ENCODE results near the gene ADD1.

The ADD1 gene

DNA sequence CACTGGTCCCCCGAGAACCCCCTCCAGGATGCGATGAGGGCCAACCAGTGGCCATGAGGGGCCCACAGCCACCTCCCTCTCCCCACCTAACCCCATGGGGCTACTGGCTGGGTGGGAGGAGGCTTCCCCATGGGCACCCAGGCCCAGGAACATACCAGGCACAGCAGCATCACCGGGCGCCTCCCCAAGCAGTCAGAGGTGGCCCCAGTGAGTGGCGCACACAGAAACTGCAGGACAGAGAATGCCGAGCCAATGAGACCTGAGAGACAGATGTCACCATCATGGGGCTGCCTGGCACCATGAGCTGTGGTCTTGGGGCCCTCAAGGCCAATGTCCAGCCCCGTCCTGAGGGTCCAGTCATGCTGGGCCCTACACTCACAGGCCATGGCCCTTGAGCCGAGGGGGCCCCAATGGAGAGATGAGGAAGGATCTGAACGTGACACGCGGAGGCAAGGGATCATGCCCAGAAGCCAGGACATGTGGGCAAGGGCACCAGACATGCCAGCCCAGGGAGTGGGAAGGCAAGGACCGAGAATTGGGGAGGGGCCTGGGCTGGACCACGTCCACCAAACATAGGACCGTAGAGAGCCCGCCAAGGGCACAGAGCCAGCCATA lies 89.4 kb downstream of the ADD1 start:
- peak overlapping the region; percentile 34 to 90 (median 83); a peak in 21 of 22 replicates for H3K27ac ChIP-seq
- peak overlapping the region; percentile 59 to 79 (median 72) for H3K4me3 ChIP-seq
- no peaks in the 10 kb centered on the region for H3K27me3 ChIP-seq
- no peaks in the 10 kb centered on the region for H3K9me3 ChIP-seq (replicated peaks in 1 of 11)
- H3K9ac ChIP-seq, result peak overlapping the region; percentile 69 to 88 (median 84); a peak in 21 of 22 replicates
- peaks cover 35 to 55% (median 47%) of the 10 kb centered on the region in 11 experiments for H3K36me3 ChIP-seq
- peak overlapping the region; percentile 87 to 99 (median 98) for H3K4me2 ChIP-seq
- H3K4me1 ChIP-seq, result peaks cover 69 to 90% (median 84%) of the 10 kb centered on the region in 10 experiments
- peaks cover 29 to 87% (median 59%) of the 10 kb centered on the region in 11 experiments; a peak in 21 of 22 replicates for H4K20me1 ChIP-seq
- TF ChIP-seq Cebpa-rat (IDR thresholded peaks at IDR 0.05), result no peak

DNA sequence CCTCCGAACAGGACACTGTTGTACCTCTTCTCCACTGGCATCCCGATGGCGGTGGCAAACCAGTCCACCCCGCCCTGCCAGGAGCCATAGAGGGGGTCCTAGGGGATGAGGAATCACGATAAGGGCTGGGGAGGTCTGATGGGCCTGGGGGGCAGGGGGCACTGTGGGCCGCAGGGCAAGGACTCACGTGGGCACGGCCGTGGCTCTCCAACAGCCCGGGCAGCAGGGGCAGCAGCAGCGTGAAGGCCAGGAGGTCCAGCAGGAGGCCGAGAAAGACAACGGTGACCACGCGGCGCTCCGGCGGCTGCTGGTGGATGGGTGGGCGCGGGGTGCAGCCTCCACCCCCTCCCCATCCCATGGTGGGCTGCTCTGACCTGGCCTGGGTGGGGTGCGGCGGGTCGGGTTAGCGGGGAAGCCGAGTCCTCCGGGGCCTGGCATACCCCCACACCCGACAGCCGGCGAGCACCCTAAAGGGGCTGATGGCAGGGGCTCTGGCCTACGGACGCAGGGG lies 90.0 kb downstream of the ADD1 start:
- Histone ChIP-seq H3K4me2 (peak overlapping the region; percentile 87 to 99 (median 98)), H3K27me3 (no peaks in the 10 kb centered on the region), H3K9me3 (replicated peaks in 1 of 11) (no peaks in the 10 kb centered on the region), H3K36me3 (peaks cover 35 to 55% (median 47%) of the 10 kb centered on the region in 11 experiments), H3K4me1 (peaks cover 69 to 89% (median 82%) of the 10 kb centered on the region in 10 experiments), H3K9ac (peak overlapping the region; percentile 69 to 88 (median 84)), H3K27ac (peak overlapping the region in 10 of 11 experiments; percentile 60 to 90 (median 84); a peak in 21 of 22 replicates), H4K20me1 (peaks cover 28 to 87% (median 61%) of the 10 kb centered on the region in 11 experiments; a peak in 21 of 22 replicates), H3K4me3 (peak overlapping the region; percentile 59 to 79 (median 72))
- no peak for TF ChIP-seq Cebpa-rat (IDR thresholded peaks at IDR 0.05)

DNA sequence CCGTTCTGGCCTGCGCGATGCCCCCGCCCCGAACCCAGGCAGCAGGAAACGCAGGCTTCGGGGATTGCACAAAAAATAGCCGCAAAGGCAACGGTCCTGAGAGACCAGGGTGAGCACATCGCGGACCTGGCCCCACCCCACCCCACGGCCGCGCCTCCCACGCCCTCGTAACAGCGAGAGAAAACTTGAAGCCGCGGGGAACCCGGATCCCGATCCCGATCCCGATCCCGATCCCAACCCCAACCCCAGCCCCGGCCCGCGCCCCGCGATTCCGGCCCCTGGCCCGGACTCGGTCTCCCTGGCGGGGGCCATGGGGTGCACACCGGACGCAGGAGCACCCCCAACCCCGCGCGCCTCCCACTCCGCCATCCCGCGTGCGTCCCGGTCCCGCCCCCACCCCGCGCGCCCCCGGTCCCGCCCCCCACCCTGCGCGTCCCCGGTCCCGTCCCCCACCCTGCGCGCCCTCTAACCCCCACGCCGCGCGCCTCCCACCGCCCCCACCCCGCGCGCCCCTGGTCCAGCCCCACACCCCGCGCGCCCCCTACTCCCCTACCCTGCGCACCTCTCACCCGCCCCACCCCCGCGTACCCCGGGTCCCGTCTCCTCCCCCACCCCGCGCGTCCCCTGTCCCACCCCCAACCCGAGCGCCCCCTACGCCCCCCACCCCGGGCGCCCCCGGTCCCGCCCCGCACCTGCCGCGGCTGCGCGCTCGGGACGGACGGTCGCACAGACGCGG lies 90.6 kb downstream of the ADD1 start:
- Histone ChIP-seq H3K27me3 (no peaks in the 10 kb centered on the region), H3K27ac (peak overlapping the region in 10 of 11 experiments; percentile 60 to 94 (median 86); a peak in 21 of 22 replicates), H3K4me2 (peak overlapping the region; percentile 96 to 99 (median 98)), H3K9ac (peak overlapping the region; percentile 69 to 95 (median 88)), H3K9me3 (replicated peaks in 1 of 11) (no peaks in the 10 kb centered on the region), H4K20me1 (peaks cover 25 to 87% (median 65%) of the 10 kb centered on the region in 11 experiments; a peak in 21 of 22 replicates), H3K36me3 (peaks cover 35 to 55% (median 47%) of the 10 kb centered on the region in 11 experiments), H3K4me1 (peaks cover 69 to 85% (median 78%) of the 10 kb centered on the region in 10 experiments), H3K4me3 (peak overlapping the region; percentile 72 to 97 (median 90))
- peak in 5 of 11 experiments; percentile 27 to 65 (median 45); a peak in 6 of 22 replicates for TF ChIP-seq Cebpa-rat (IDR thresholded peaks at IDR 0.05)

DNA sequence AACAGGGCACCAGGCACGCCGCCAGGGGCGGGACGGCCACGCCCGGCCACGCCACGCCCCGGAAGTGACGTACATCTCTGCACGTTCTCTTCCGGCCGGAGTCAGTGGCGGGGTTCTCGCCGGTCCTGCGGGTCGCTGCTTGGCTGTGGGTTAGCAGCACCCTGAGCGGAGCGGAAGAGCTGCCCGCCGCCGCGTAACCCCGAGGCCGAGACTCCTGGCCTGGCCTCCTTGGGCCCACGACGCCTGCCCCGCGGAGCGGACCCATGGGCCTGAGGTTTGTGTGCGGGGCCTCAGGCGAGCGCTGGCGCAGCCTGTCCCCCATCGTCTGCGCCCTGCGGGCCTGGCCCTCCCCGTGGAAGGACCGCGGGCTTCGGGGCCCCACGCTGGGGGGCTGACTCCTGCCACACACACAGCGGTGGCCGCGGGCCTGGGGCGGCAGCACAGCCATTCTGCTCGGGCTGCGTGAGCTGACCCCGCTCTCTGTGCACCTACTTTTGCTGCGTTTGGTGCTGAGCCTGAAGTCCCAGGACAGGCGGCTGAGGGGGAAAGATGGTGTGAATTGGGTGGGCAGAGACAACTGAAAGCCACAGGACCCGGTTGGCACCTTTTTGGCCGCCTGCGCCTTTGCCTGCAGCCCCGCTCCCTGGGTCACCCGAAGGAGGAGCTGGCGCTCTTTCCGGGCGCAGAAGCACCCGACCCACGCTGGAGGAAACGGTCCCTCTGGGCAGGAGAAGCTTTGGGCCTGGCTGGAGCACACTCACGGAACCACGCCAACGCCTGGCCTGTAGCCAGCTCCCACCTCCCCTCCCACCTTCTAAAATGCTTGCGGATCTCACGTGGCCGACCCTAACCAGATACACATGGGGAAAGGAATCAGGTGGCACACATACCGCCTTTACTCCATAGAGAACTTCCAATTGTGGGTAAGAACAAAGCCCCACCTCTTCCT lies 91.4 kb downstream of the ADD1 start:
- Histone ChIP-seq H3K9ac (peak overlapping the region; percentile 78 to 95 (median 88)), H4K20me1 (peaks cover 20 to 87% (median 68%) of the 10 kb centered on the region in 11 experiments; a peak in 21 of 22 replicates), H3K4me2 (peak overlapping the region; percentile 88 to 99 (median 96)), H3K27ac (peak overlapping the region; percentile 53 to 94 (median 84); a peak in 21 of 22 replicates), H3K4me3 (peak overlapping the region; percentile 72 to 97 (median 90)), H3K27me3 (no peaks in the 10 kb centered on the region), H3K9me3 (replicated peaks in 1 of 11) (no peaks in the 10 kb centered on the region), H3K36me3 (peaks cover 35 to 55% (median 47%) of the 10 kb centered on the region in 11 experiments), H3K4me1 (peaks cover 60 to 83% (median 70%) of the 10 kb centered on the region in 10 experiments)
- TF ChIP-seq Cebpa-rat (IDR thresholded peaks at IDR 0.05), result no peak

DNA sequence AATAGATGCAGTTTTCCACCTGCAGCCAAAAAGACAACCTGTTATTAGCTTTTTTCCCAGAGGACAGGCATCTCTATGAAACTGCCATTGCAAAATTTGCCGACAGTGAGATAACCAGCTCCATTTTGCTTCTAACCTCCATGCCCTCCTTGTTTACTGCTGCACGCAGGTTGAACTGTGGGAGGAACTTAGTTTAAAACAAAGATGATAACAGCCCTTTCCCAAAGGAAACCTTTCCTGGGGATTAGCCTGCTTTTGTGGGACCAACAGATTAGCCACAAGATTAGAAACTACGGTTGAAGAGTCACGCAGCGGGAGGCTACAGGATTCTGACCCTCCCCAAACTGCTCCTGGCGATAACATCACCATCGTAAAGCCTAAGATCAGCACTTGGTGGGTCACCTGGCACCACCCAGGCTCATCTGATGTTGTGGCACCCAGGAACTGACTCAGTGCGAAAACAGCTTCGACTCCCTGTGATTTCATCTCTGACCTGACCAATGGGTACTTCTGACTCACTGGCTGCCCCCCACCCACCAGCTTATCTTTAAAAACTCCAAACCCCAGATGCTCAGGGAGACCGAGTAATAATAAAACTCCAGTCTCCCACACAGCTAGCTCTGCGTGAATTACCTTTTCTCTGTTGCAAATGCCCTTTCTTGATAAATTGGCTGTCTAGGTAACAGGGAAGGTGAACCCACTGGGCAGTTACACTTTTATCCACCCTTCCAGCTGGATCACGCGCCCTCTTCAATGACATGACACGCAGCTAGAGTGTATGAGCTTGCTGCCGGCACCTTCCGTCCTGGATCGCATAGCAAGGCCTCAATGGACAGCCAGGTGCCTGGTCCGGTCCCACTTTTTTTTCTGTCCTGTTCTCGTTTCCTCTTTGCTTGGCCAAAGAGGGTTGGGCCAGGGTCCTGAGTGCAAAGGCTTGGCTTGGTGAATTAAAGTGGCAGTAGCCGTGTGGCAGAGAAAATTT lies 92.4 kb downstream of the ADD1 start:
- Histone ChIP-seq H3K4me3 (peak overlapping the region; percentile 72 to 97 (median 90)), H3K27ac (peak overlapping the region in 9 of 11 experiments; percentile 73 to 94 (median 84); a peak in 15 of 22 replicates), H3K4me2 (peak overlapping the region; percentile 88 to 99 (median 96)), H3K27me3 (no peaks in the 10 kb centered on the region), H4K20me1 (peaks cover 14 to 87% (median 72%) of the 10 kb centered on the region in 11 experiments; a peak in 21 of 22 replicates), H3K4me1 (peaks cover 51 to 74% (median 60%) of the 10 kb centered on the region in 10 experiments), H3K9me3 (replicated peaks in 1 of 11) (no peaks in the 10 kb centered on the region), H3K36me3 (peaks cover 38 to 55% (median 47%) of the 10 kb centered on the region in 11 experiments), H3K9ac (peak overlapping the region; percentile 78 to 95 (median 88))
- no peak for TF ChIP-seq Cebpa-rat (IDR thresholded peaks at IDR 0.05)

DNA sequence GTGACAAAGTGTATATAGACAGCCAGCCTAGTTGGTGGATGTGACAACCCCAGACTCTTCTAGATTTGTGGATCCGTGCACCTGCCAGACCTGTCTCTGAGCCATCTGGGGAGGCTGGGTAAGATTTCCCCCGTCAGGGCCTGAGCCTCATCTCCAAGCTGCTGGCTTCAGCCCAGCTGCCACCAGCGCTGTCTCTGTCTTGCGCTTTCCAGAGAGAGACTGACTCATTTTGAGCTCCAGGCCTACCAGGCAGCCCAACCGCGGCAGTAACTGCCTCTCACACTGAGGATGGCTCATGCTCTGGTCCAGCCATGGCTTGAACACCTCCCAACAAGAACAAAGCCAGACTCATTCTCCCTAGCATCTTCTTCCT lies 93.1 kb downstream of the ADD1 start:
- H4K20me1 ChIP-seq, result peaks cover 14 to 89% (median 73%) of the 10 kb centered on the region in 11 experiments; a peak in 21 of 22 replicates
- peak overlapping the region in 1 of 11 experiments; percentile 14; a peak in 1 of 22 replicates for H3K27ac ChIP-seq
- H3K36me3 ChIP-seq, result peaks cover 45 to 57% (median 51%) of the 10 kb centered on the region in 11 experiments
- no peaks in the 10 kb centered on the region for H3K9me3 ChIP-seq (replicated peaks in 1 of 11)
- H3K27me3 ChIP-seq, result no peaks in the 10 kb centered on the region
- peaks cover 44 to 67% (median 53%) of the 10 kb centered on the region in 10 experiments for H3K4me1 ChIP-seq
- H3K4me3 ChIP-seq, result peak overlapping the region in 2 of 10 experiments; percentile 90 to 97; a peak in 3 of 20 replicates
- TF ChIP-seq Cebpa-rat (IDR thresholded peaks at IDR 0.05), result no peak
- peak overlapping the region; percentile 88 to 99 (median 96) for H3K4me2 ChIP-seq
- peak overlapping the region in 9 of 11 experiments; percentile 11 to 95 (median 88); a peak in 11 of 22 replicates for H3K9ac ChIP-seq
